OCI-LY3 (cell line): ENCODE results near the gene CHST10.

Experiments
- H2AFZ ChIP-seq: fragments of 200-600, 300-600 bp; shearing (Covaris generic); 2 replicates; pipeline ENCODE4 v1.6.0; 2014; ENCODE audit warnings: antibody characterized with exemption, low read depth, low read length
- H3K27ac ChIP-seq: fragments of 200-600, 300-600 bp; sonication (generic); 2 replicates; pipeline ENCODE4 v1.5.1; 2014; ENCODE audit warnings: mild to moderate bottlenecking, low read length, moderate library complexity, mixed read lengths
- H3K27me3 ChIP-seq: fragments of 200-600, 300-600 bp; sonication (generic); 2 replicates; pipeline ENCODE4 v1.6.1; 2014; ENCODE audit warnings: low read depth, low read length, mixed read lengths
- H3K36me3 ChIP-seq: fragments of 200-600, 300-600 bp; sonication (generic); replicated peaks from 2 replicates; pipeline ENCODE3; 2014; ENCODE audit warnings: low read depth, low read length, mixed read lengths
- H3K4me1 ChIP-seq: fragments of 300-600, 200-600 bp; sonication (generic); 2 replicates; pipeline ENCODE4 v1.6.1; 2014; ENCODE audit warnings: low read length, mixed read lengths
- H3K4me2 ChIP-seq: fragments of 200-600, 300-600 bp; sonication (generic); 2 replicates; pipeline ENCODE4 v1.6.1; 2014; ENCODE audit warnings: low read length, mixed read lengths
- H3K4me3 ChIP-seq: fragments of 300-600, 200-600 bp; sonication (generic); 2 replicates; pipeline ENCODE4 v1.5.1; 2014; ENCODE audit warnings: antibody characterized with exemption, mild to moderate bottlenecking, low read length, moderate library complexity
- H3K79me2 ChIP-seq: fragments of 300-600, 200-600 bp; shearing (Covaris generic); 2 replicates; pipeline ENCODE4 v1.6.1; 2014; ENCODE audit warnings: mild to moderate bottlenecking, low read length, mixed read lengths
- H3K9ac ChIP-seq: fragments of 300-600, 200-600 bp; shearing (Covaris generic); 2 replicates; pipeline ENCODE4 v1.6.0; 2014; ENCODE audit warnings: mild to moderate bottlenecking, low read length, moderate library complexity
- H3K9me3 ChIP-seq: fragments of 200-600, 300-600 bp; shearing (Covaris generic); 2 replicates; pipeline ENCODE4 v1.6.1; 2014; ENCODE audit warnings: low read length, mixed read lengths; ENCODE audit not compliant: insufficient read depth
- H4K20me1 ChIP-seq: fragments of 200-600, 300-600 bp; sonication (generic); 2 replicates; pipeline ENCODE4 v1.6.1; 2016; ENCODE audit warnings: low read length, mixed read lengths; ENCODE audit not compliant: insufficient read depth
- CTCF ChIP-seq: fragments of 200-600, 300-600 bp; sonication (generic); IDR thresholded peaks from 2 replicates; pipeline ENCODE4 v1.5.1; 2014; ENCODE audit warnings: antibody characterized with exemption, low read length, low read depth
- EZH2phosphoT487 ChIP-seq: fragments of 200-600 bp; shearing (Covaris generic); IDR thresholded peaks from 2 replicates; pipeline ENCODE4 v1.6.1; 2018; ENCODE audit warnings: antibody characterized with exemption, mixed run types, low read depth

Gene CHST10

GRCh38 chr2:100425573-100426383 is 8.3 kb upstream of the CHST10 start:
- no peaks in the 10 kb centered on the region for H3K9me3 ChIP-seq
- peaks cover 15% of the 10 kb centered on the region for H3K4me1 ChIP-seq
- H3K9ac ChIP-seq = no peak overlapping the region
- no peak overlapping the region for H2AFZ ChIP-seq
- H3K36me3 ChIP-seq = no peaks in the 10 kb centered on the region
- no peak for TF ChIP-seq EZH2phosphoT487
- no peak for TF ChIP-seq CTCF
- H3K79me2 ChIP-seq = no peaks in the 10 kb centered on the region
- no peaks in the 10 kb centered on the region for H4K20me1 ChIP-seq
- H3K27ac ChIP-seq = no peak overlapping the region
- H3K4me3 ChIP-seq = no peak overlapping the region
- no peak overlapping the region for H3K4me2 ChIP-seq
- H3K27me3 ChIP-seq = no peaks in the 10 kb centered on the region

GRCh38 chr2:100425107-100425506 is 7.6 kb upstream of the CHST10 start:
- Histone ChIP-seq H3K9me3 (no peaks in the 10 kb centered on the region), H4K20me1 (no peaks in the 10 kb centered on the region), H3K4me3 (no peak overlapping the region), H3K79me2 (no peaks in the 10 kb centered on the region), H2AFZ (no peak overlapping the region), H3K27me3 (no peaks in the 10 kb centered on the region), H3K4me2 (no peak overlapping the region), H3K27ac (no peak overlapping the region), H3K36me3 (no peaks in the 10 kb centered on the region), H3K4me1 (peaks cover 15% of the 10 kb centered on the region), H3K9ac (no peak overlapping the region)
- no peak for TF ChIP-seq CTCF
- no peak for TF ChIP-seq EZH2phosphoT487

GRCh38 chr2:100424277-100424875 is 6.9 kb upstream of the CHST10 start:
- Histone ChIP-seq H3K79me2 (no peaks in the 10 kb centered on the region), H3K36me3 (no peaks in the 10 kb centered on the region), H3K27ac (no peak overlapping the region), H2AFZ (no peak overlapping the region), H3K9ac (no peak overlapping the region), H4K20me1 (no peaks in the 10 kb centered on the region), H3K9me3 (no peaks in the 10 kb centered on the region), H3K4me1 (peaks cover 15% of the 10 kb centered on the region), H3K4me3 (no peak overlapping the region), H3K4me2 (no peak overlapping the region), H3K27me3 (no peaks in the 10 kb centered on the region)
- TF ChIP-seq EZH2phosphoT487 (no peak), CTCF (no peak)

DNA sequence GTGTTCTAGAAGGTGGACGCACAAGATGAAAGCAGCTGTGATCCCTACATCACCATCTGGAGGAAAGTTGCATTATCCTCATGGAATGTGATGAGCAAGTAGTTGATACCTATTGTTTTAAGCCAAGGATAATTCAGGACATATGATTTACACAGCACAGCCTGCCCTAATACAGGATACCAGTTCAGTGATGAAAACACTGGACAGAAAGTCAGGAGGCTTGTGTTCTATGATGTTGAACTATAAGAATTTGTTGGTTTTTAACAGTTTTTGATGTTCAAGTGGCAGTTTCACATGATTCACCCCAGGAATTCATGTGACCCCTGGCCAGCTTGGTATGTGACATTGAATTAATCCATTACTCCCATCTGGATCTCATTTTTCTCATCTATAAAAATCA is 6.2 kb upstream of the CHST10 start:
- Histone ChIP-seq H2AFZ (no peak overlapping the region), H3K9me3 (no peaks in the 10 kb centered on the region), H3K9ac (no peak overlapping the region), H3K4me1 (peaks cover 15% of the 10 kb centered on the region), H3K4me2 (no peak overlapping the region), H3K79me2 (no peaks in the 10 kb centered on the region), H4K20me1 (no peaks in the 10 kb centered on the region), H3K27me3 (no peaks in the 10 kb centered on the region), H3K36me3 (no peaks in the 10 kb centered on the region), H3K4me3 (no peak overlapping the region), H3K27ac (no peak overlapping the region)
- TF ChIP-seq CTCF (no peak), EZH2phosphoT487 (no peak)
